ENCODE results near the gene ACTN4.
"Not testable (repeated sequence)": the region's sequence is repeated elsewhere in the genome, so short reads cannot be mapped to it uniquely, and the experiment has no call there.

GRCh38 chr19:38770949-38771275 lies 123.5 kb downstream of the ACTN4 start:
- TF ChIP-seq CTCF, POLR2AphosphoS5, EP300 (IDR thresholded peaks at IDR 0.05): not testable (repeated sequence)
